Fibroblast of villous mesenchyme (primary cell): ENCODE measurements around the gene ENTR1. TPM values are rescaled to one million over a fixed set of nuclear protein-coding genes. Genes with fewer than 3 reads are reported as not detected.

ENCODE experiments used
- DNase-seq: peaks from one replicate; pipeline ENCODE4 v3.0.0-alpha.2; 2010; ENCODE audit warnings: low read depth
- H3K4me3 ChIP-seq: 2 replicates; pipeline ENCODE4 v1.5.1; 2011; ENCODE audit warnings: low read depth, mild to moderate bottlenecking, low read length
- total RNA-seq: library from RNA; depleted of rRNA; stranded (reverse); fragments of >200 nt; gene quantifications from 2 replicates; pipeline ENCODE4 v1.2.3, GENCODE V29; 2012
- TF ChIP-seq, protein P1 (sequence below): IDR thresholded peaks from 2 replicates; pipeline ENCODE4 v1.5.1; 2012; ENCODE audit warnings: low read depth, mild to moderate bottlenecking, low read length; ENCODE audit not compliant: insufficient read depth

ENTR1 gene
- total RNA-seq, 1 donor: 34.5 TPM

DNA sequence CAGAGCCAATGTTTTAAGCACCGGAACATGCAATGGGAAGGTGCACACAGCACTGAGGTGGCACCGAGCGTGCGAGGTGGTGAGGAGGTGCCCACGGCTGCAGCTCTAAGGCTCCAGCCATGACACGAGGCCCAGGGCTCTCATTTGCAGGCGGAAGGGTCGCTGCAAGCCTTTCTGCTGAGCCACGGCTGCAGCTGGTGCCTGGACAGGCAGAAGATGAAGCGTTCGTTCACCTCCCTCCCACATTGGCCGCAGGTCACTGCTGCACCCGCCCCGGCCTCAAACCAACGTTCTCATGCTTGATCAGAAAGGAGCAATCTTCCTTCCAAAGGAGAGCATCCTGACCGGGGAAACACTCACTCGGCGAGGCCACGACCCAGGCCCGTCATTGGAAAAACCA is 33.7 kb upstream of the ENTR1 start:
- no peak overlapping the region for H3K4me3 ChIP-seq
- DNase-seq: no peak
- TF ChIP-seq, protein P1, sequence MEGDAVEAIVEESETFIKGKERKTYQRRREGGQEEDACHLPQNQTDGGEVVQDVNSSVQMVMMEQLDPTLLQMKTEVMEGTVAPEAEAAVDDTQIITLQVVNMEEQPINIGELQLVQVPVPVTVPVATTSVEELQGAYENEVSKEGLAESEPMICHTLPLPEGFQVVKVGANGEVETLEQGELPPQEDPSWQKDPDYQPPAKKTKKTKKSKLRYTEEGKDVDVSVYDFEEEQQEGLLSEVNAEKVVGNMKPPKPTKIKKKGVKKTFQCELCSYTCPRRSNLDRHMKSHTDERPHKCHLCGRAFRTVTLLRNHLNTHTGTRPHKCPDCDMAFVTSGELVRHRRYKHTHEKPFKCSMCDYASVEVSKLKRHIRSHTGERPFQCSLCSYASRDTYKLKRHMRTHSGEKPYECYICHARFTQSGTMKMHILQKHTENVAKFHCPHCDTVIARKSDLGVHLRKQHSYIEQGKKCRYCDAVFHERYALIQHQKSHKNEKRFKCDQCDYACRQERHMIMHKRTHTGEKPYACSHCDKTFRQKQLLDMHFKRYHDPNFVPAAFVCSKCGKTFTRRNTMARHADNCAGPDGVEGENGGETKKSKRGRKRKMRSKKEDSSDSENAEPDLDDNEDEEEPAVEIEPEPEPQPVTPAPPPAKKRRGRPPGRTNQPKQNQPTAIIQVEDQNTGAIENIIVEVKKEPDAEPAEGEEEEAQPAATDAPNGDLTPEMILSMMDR: no peak

DNA sequence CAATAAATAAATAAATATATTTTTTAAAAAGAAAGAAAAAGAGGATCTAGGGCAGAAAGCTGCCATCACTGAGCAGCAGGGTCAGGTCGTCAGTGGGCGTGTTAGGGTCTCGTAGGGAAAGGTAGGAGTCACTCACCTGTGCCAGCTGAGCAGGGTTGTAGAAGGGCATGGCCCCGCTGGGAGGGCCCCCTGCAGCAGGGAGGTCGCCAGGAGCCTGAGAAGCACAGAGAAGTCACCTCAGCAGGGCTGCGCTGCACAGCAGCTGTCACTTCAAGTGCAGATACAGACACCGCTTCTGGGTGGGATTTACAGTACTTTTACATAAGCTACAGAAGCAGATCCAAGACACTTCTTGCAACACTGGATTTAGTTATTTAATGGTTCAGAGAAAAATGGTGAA is 33.3 kb upstream of the ENTR1 start:
- no peak overlapping the region for H3K4me3 ChIP-seq
- TF ChIP-seq, protein P1: no peak
- no peak for DNase-seq

DNA sequence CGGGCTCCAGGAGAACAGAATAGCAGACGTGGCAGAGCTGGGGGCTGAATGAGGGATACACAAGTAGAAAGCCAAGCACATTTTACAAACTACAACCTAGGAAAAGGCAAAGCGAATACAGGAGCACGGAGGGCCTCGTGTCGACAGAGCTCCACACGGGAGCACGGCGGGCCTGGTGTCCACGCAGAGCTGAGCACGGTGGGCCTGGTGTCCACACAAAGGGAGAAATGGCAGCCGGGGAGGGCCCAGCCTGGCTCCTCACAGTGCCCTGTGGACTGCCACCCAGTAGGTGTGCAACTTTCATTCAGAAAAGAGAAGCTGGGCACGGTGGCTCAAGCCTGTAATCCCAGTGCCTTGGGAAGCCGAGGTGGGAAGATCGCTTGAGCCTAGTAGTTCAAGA is 32.7 kb upstream of the ENTR1 start:
- TF ChIP-seq, protein P1: no peak
- DNase-seq: no peak
- H3K4me3 ChIP-seq: no peak overlapping the region

DNA sequence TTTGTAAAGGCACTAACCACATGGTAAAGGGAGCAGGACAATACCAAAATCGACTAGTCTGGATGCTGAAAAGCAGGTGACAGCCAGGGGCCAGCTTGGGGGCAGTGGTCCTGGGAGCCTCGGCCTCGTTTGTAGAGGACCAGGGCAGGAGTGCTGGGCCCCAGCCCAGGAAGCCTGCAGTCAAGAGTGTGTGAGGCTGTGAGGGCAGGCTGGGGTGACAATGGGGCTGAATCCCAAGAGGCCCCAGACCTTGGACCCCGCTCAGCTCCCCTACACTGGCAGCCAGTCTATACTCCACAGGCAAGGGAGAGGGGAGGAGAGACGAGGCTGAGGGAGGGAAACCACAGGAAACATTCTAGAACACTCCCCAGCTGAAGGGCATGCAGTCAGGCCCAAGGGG is 31.9 kb upstream of the ENTR1 start:
- DNase-seq: no peak
- H3K4me3 ChIP-seq: no peak overlapping the region
- TF ChIP-seq, protein P1: no peak

DNA sequence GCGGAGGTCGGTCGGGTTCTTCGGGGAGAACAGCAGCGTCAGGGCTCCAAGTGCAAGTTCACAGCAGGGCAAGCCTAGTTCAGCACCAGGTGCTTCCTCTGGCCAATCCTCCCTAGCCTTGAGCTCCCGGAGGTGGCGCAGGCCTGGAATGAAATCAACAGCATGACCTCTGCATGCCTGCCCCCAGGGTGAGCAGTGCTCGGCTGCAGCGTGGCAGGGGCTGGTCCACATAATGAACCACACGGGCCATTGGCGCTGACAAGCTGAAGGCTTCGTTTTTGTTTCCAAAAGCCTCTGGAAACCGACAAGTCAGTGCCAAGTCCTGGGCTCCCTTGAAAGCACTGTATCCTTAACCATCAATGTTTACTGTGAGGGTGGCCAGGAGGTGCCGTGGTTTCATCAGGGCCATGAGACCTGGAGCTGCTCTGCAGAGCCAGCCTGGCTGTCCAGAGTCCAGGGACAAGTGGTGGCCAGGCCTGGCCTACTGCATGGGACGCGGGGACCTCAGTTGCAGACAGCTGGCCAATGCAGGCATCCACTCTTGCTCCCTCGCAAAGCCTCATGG is 31.3 kb upstream of the ENTR1 start:
- TF ChIP-seq, protein P1: no peak
- no peak overlapping the region for H3K4me3 ChIP-seq
- no peak for DNase-seq

DNA sequence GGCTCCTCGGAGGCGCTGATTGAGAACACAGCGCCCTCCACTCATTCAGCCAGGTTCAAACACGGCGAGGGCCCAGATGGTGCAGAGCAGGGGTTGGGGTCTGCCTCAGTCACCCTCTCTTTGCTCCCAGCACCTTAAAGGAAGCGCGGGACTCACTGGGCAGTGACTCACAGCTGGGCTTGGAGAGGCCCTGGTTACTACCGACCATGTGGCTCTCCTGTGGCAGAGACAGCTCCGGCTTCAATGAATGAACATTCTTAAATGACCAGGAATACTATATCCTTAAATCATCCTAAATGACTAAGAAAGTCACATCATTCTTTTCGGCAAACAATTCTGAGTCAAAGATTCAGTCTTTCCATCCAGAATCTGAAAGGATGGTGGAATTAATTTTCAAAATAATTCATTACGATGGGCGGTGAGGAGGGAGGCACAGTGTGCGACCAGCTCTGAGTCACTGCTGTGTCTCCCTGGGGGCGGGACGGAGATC is 30.8 kb upstream of the ENTR1 start:
- TF ChIP-seq, protein P1: no peak
- peak; percentile 11 for DNase-seq
- no peak overlapping the region for H3K4me3 ChIP-seq
